NK-92 (cell line): ENCODE measurements around the gene AKNA.

Experiments
- DNase-seq: peaks from one replicate; lab custom pipeline; 2025; ENCODE audit not compliant: unreplicated experiment; lab: John Stamatoyannopoulos, UW

Gene AKNA

GRCh38 chr9:114364134-114365041 lies 23.4 kb downstream of the AKNA start:
- no peak for DNase-seq

- DNase-seq, result no peak
These were observed 24.4 kb downstream of the AKNA start for GRCh38 chr9:114363424-114363823.

GRCh38 chr9:114362394-114362793 lies 25.4 kb downstream of the AKNA start:
- DNase-seq, result no peak

- no peak for DNase-seq
These were observed 26.2 kb downstream of the AKNA start for GRCh38 chr9:114361542-114361941.

GRCh38 chr9:114359801-114360200 lies 28.0 kb downstream of the AKNA start:
- DNase-seq, result no peak

GRCh38 chr9:114357911-114358328 lies 29.9 kb downstream of the AKNA start:
- DNase-seq, result no peak

- DNase-seq, result no peak
These were observed 30.4 kb downstream of the AKNA start for GRCh38 chr9:114357360-114357759.

GRCh38 chr9:114356792-114357191 lies 31.0 kb downstream of the AKNA start:
- no peak for DNase-seq

- no peak for DNase-seq
These were observed 32.0 kb downstream of the AKNA start for GRCh38 chr9:114355821-114356220.

GRCh38 chr9:114351932-114352331 lies 35.9 kb downstream of the AKNA start:
- no peak for DNase-seq

GRCh38 chr9:114350636-114351401 lies 37.0 kb downstream of the AKNA start:
- no peak for DNase-seq

GRCh38 chr9:114349713-114350480 lies 37.9 kb downstream of the AKNA start:
- DNase-seq, result no peak

GRCh38 chr9:114348906-114349482 lies 38.8 kb downstream of the AKNA start:
- no peak for DNase-seq

GRCh38 chr9:114348261-114348905 lies 39.4 kb downstream of the AKNA start:
- no peak for DNase-seq

GRCh38 chr9:114347675-114348074 lies 40.1 kb downstream of the AKNA start:
- no peak for DNase-seq

- DNase-seq, result no peak
These were observed 41.6 kb downstream of the AKNA start for GRCh38 chr9:114346146-114346545.

GRCh38 chr9:114345493-114346065 lies 42.2 kb downstream of the AKNA start:
- no peak for DNase-seq

GRCh38 chr9:114344692-114345091 lies 43.1 kb downstream of the AKNA start:
- DNase-seq, result no peak

- DNase-seq, result no peak
These were observed 43.6 kb downstream of the AKNA start for GRCh38 chr9:114344188-114344566.
